ENCODE measurements around the gene PHF12.
"Not testable (repeated sequence)": the region's sequence is repeated elsewhere in the genome, so short reads cannot be mapped to it uniquely, and the experiment has no call there.

PHF12 gene

DNA sequence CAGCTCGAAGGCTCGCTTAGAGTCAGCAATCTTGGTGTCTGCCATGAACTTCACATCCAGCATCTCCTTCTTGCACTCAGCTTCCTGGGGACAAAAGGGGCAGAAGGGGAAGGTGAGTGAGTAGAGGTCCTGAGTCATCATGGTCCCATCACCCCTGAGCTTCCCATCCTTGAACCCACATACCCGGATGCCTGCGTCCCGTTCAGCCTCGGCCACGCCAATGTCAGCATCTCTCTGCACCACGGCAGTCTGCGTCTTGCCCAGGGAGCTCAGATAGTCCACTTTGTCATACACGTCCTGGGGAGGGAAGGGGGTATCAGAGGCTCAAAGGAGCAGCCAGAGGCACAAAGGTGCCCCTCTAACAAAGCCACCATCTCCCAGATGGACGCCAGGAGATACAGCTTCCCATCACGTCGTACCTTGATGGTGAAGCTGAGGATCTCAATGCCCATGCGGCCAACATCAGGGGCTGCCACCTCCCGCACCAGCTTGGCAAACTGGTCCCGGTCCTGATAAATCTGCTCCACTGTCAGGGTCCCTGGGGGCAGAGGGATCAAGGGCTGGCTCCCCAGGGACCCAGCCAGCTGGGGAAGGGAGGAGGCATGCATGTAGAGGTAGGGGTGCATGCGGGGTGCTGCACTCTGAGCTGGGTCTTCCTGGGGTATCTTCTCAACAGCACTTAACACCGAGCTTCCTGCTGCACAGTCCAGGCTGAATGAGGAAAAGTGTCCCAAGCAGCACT, 69.0 kb downstream of the PHF12 start:
- DNase-seq (ENCODE audit: low read depth): no peak

DNA sequence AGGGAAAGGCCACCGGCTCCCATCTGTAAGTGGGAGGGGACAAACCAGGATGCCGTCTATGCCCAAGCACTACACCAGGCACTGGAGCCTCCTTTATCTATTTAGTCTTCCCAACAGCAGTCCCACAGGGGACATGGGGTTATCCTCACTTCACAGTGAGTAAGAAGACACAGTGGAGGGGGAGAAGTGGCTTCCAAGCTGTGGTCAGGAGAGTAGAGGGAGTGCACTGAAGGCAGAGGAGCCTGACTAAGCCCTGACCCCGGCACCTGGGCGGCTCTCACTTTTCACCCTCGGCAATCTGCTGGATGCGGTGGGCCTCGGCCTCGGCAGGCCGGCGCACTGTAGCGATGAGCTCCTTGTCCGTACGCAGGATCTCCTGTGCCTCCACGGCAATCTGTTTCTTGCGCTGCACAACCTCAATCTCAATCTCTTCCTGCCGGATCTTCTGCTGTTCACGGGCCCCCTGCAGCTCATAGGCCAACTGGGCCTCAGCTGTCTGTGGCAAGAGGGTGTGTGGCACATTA, 69.7 kb downstream of the PHF12 start:
- no peak for DNase-seq (ENCODE audit: low read depth)

DNA sequence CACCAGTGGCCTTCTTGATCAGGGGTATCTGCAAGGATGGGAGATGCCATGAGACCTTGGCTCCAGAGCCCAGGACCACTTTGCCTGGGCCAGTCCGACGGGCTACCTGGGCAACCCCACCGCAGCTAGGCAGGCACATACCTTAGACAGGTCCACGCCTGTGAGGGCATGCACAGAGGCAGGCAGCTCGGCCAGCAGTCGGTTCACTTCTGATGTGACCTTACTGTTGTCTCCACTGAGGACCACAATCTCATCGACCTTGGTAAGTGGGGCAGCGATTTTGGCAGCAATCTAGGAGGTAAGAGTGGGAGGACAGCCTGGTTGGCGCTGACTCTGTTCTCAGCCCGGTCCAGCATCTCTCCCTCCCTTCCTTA, 70.8 kb downstream of the PHF12 start:
- no peak for DNase-seq (ENCODE audit: low read depth)

DNA sequence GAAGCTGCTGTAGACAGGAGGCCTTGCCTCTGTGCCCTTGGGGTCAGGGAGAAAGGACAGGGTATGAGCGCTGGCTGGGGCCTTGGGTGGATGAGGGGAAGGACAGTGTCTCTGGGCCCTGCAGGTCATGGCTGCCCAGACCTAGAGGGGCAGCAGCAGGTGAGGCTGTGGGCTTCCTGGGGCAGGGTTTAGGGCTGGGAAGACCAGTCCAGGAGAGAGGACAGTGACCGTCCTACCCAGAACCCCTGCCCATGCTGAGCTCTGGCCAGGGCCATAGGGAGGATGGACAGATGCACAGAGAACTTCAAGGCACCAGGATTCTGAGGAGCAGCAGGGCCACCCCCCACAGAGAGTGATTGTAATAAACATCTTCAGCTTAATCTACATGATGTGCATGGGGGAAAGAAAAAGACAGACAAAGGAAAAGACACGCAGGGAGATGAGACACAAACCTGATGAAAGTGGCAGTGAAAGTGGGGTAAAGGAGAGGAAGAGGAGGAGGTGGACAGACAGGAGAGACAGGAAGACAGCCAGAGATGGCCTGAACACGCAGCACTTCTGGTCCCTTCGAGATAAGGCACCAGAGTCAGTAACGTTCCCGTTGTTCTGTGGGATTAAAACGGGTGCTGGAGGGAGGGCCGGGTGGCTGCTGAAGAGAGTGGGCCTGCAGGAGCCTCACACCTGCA, 71.3 kb downstream of the PHF12 start:
- DNase-seq (ENCODE audit: low read depth): no peak

DNA sequence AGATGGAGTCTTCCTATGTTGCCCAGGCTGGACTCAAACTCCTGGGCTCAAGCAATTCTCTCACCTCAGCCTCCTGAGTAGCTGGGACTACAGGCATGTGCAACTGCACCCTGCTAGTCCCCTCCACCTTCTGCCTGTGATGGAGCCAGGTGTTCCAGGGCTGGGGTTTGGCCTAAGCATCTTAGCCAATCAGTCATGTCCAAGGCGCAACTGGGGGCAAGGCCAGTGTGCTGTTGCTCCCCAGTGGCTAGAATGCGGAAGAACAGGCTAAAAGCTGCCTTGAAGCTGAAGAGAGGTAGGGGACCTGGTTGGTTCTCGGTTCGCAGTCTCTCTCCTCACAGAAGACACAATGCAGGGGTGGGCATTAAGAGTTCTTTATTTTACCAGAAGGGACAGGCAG, 72.3 kb downstream of the PHF12 start:
- no peak for DNase-seq (ENCODE audit: low read depth)

DNA sequence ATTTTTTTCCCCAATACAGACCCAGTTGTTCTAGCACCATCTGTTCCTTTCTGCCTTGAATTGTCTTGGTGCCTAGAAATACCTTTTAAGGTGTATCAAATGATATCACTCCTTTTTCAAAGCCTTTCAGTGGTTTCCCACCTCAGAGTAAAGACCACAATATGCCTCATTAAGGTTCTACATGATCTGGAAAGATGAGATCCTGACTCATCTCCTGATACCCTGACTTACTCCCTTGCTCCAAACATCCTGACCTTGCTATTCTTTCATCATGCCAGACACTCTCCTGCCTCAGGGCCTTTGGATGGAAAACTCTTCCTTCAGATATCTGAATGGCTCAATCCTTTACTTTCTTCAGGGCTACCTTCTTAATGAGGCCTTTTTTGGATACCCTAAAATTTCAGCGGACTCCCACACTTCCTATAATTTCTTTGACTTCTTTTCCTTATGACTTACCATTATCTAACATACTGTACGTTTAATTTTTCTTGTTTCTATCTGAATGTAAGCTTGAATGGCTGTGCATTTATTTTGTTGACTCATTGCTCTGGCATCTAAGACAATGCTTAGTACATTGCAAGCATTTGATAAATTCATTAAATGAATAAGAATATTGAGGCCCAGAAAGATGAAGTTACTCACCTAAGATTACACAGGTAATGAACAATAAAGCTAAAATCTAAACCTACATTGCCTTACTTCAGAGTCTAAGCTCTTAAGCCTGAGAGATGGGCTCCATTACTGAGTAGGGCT, 73.0 kb downstream of the PHF12 start:
- DNase-seq (ENCODE audit: low read depth): no peak

DNA sequence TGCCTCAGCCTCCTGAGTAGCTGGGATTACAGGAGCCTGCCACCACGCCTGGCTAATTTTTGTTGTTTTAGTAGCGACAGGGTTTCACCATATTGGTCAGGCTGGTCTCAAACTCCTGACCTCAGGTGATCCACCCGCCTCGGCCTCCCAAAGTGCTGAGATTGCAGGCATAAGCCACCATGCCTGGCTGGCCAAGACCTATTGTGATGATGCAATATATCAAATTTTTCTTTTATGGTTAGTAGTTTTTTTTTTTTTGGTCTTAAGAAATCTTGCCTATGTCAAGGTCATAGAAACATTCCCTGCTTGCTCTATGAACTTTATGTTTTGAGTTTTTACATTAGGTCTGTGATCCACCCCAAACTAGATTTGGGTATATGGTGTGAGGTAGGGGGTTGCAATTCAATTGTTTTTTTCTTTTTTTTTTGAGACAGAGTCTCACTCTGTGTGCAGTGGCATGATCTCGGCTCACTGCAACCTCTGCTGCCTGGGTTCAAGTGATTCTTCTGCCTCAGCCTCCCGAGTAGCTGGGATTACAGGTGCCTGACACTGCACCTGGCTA, 74.1 kb downstream of the PHF12 start:
- not testable (repeated sequence) for DNase-seq (ENCODE audit: low read depth)

DNA sequence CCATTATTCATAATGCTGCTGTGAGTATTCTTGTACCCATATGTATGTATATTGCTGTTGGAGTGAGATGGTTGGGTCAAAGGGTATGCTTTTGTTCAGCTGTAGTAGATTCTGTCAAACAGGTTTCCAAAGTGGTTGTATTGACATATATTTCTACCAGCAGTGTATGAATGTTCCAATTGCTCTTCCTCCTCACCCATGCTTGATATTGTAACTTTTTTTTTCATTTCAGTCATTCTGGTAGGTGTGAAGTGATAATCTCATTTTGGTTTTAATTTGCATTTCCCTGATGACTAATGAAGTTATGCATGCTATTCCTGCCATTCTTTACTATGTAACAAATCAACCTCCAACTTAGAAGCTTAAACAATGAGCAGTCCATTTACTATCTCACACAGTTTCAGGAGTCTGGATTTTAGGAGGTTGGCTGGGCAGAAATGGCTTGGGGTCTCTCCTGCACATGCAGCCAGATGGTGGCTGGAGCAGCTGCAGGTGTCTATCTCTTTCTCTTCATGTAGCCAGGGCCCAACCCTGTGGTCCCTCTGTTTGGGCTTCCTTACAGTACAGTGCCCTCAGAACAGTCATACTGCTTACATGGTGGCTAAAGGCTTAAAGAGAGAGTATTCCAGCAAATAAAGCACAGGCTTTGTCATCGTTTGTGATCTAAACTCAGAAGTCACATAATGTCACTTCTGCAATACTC, 75.3 kb downstream of the PHF12 start:
- DNase-seq (ENCODE audit: low read depth): no peak

DNA sequence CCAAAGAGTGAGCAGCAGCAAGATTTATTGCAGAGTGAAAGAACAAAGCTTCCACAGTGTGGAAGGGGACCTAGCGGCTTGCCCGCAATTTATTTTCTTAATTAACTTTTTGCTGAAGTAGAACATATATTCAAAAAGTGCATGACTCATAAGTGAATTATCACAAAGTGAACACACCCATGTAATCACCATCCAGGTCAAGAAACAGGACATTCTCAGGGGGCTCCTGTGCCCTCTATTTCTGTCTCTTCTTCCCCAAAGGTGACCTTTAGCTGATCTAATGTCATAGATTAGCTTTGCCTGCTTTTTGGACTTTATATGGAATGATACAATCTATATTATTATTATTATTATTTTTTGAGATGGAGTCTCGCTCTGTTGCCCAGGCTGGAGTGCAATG, 76.6 kb downstream of the PHF12 start:
- no peak for DNase-seq (ENCODE audit: low read depth)

DNA sequence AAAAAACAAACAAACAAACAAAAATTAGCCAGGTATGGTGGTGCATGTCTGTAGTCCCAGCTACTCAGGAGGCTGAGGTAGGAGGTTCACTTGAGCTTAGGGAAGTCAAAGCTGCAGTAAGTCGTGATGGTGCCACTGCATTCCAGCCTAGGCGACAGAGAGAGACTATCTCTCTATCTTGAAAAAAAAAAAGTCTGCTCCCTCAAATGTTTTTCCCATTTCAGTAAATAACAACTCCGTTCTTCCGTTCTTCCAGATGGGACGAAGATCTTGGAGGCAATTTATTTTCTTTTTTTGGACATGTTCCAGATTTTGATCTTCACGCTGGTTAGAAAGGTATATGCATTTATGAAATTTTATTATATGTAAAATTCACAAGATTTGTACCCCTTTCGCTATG, 77.5 kb downstream of the PHF12 start:
- no peak for DNase-seq (ENCODE audit: low read depth)

DNA sequence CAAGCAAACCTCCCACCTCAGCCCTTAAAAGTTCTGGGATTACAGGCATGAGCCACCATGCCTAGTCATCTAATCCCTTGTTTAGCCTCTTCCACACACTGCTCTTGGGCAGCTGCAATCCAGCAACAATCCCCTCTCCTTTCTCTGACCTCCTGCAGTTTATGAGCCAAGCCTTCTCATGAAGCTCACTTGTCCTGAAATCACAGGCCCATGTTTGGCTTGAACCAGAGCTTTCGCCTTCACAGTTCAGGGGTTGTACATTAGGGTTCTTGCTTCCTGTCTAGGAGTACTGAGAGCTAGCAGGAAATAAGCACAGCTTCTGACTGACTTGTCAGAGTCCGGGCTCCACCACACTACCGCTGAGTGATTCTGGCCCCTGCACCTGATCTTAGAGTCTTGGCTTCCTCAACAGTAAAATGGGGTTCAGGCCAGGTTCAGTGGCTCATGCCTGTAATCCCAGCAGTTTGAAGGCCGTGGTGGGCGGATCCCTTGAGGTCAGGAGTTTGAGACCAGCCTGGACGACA, 80.2 kb downstream of the PHF12 start:
- DNase-seq (ENCODE audit: low read depth): peak; percentile 17

DNA sequence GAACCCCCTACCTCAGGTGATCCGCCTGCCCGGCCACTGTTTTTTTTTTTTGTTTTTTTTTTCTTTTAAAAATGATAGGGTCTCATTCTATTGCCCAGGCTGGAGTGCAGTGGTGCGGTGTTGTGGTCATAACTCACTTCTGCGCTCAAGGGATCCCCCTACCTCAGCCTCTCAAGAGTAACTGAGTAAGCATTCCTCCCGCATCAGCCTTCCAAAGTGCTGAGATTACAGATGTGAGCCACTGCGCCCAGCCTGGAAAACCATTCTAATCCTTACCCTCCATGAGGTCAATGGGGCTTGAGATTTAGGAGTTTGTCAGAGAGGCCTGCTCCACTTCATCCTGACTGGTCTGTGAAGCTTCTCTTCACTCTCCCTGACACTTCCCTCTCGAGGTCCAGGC, 84.0 kb downstream of the PHF12 start:
- DNase-seq (ENCODE audit: low read depth): no peak

DNA sequence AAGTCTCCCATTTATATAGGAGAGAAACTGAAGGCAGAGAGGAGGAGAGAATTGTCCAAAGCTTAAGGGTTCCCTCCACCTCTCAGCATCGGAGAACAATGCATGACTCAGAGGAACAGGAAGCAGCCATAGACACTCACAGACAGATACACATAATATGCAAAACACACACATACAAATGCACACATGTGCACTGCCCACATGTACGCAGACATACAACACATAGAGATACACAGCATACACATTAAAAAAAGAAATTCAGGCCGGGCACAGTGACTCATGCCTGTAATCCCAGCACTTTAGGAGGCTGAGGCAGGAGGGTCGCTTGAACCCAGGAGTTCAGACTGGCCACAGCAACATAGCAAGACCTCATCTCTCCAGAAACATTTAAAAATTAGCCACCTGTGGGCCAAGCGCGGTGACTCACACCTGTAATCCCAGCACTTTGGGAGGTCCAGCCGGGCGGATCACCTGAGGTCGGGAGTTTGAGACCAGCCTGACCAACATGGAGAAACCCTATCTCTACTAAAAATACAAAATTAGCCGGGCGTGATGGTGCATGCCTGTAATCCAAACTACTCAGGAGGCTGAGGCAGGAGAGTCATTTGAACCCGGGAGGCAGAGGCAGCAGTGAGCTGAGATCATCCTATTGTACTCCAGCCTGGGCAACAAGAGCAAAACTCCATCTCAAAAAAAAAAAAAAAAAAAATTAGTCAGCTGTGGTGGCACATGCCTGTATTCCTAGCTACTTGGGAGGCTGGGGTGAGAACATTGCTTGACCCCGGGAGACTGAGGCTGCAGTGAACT, 85.2 kb downstream of the PHF12 start:
- no peak for DNase-seq (ENCODE audit: low read depth)

DNA sequence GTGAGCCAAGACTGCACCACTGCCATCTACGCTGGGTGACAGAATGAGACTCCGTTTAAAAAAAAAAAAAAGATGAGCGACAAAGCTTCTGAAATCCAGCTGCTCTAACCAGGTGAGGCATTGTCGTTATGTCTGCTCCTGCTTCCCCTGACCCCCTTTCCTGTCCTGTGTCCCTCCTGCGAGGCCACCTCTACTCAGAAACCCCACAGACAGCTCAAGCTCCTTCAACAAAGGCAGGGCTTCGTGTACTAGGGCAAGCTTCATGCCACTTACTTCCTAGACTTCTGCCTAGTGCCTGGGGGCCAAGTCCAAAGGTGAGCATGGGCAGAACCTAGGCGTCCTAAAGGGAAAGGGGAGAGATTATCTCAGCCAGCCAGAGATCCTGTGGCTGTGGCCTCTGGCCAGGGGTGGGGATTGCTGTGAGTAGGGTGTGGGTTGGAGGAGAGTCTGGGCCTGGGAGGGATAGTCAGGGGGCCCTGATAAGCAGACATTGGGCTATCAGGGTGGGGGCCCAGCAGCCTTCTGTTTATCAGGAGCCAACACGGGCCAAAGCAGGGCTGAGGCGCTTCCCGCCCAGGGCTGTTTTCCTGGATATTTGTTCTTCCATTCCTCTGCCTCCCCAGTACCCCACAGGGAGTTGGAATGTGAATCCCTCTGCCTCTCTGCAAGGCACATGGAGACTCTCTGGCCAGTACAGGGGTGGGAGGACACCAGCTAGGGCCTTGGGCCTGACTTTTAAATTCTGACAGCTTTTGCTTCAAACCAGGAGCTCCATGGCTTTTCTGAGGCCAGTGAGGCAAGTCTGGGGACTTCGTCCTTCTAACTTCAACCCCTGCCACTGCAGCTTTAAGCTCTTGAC, 86.1 kb downstream of the PHF12 start:
- no peak for DNase-seq (ENCODE audit: low read depth)

DNA sequence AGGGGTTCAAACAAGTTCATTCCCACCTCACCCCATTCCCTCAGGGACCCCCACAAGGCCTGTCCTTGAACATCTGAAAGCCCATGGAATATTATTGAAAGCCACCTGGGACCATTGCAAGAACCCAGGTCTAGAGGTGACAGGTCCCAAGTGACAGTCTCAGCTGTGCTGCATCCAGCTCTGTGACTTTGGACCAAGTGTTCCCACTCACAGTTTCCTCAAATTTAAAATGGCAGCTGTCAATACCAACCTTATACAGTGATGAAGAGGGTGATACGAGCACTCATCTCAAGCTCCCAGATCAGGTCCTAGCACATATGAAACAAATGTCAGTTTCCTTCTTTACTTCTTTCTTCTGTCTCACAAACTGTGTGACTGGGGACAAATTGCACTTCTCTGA, 87.4 kb downstream of the PHF12 start:
- DNase-seq (ENCODE audit: low read depth): no peak

DNA sequence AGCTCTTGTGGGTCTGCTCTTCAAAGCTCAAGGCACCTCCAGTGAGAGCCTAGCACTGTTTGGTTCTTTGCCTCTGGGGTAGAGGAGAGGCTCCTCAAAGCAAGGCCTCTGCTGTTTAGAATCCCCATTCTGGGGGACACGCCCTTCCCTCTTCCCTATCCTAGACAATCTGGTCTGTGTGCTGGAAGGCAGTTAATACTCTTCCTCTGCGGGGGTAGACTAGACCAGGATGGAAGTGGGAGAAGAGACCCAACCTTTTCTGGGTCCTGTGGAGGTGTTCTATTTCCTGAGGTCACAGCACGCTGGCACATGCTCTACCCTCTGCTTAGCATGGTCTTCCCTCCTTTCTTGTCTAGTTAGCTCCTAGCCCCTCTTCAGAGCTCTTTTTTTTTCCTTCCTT, 88.8 kb downstream of the PHF12 start:
- DNase-seq (ENCODE audit: low read depth): no peak

DNA sequence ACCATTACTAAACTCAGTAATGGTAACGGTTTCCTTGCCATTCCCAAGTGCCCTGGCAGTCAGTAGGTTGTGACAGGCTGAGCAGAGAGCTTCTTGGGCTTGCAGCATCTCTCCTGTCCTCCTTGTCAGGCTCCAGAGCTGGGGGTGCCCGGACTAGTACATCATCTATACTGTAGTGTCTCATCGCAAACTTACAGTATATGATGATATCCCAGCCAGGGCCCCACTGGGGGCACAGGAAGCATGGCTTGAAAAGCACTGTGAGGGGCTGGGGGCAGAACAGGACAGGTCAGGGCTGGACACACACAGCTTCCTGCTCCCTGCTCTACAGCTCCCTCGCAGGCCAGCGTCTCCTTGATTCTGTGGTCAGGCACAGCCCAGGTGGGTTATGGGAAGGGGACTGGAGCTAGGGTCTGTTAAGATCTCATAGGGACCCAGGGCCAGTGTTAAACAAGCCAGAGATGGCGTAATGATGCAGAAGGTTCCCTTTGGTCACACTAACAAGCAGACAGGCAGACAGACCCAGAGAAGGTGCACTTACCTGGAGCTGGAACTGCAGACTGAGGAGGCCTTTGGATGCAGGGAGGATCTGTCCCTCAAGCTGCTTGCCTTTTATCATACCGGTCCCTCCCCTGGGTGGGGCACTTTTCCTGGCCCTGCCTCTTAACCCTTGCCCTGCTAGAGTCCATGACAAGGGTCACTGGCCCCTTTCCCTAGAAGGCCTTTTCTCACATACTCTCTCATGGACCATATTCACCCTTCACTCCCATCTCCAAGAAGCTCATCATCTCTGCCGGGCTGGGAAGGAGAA, 89.7 kb downstream of the PHF12 start:
- no peak for DNase-seq (ENCODE audit: low read depth)

DNA sequence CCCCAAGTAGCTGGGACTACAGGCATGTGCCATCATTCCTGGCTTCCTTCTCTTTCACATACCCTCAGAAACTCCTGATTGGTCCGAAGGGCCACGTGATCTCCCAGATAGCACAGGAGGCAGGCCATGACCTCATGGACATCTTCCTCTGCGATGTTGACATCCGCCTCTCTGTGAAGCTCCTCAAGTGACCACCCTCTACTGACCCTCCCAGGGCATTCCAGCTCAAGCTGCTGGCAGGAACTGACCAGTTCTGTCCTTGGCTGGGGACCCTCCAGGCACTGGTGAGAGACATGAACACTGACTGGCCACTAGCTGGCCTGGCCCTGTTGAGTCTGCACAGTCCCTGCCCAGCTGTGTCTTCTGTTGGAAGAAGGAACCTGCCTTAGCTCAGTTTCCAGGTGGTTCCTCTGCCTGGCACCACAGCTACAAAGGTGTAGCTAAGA, 90.9 kb downstream of the PHF12 start:
- DNase-seq (ENCODE audit: low read depth): no peak

DNA sequence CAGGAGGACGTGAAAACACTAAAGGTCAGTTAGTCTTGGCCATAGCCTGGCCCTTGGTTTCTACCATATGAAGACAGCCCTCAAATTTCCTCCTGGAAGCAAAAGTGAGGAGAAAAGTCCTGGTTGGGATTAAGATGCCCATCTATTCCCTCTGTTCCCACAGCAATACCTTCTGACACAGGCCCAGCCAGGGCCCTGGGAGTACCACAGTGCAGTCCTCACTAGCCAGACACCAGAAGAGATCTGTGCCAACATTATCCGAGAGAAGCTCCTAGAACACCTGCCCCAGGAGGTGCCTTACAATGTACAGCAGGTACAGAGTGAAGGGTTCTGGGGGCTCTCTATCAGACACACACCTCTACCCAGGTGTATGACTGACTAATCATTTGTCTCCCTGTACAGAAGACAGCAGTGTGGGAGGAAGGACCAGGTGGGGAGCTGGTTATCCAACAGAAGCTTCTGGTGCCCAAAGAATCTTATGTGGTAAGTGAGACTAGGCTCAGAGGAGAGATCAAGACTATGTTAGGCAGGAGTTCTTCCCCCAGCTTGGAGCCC, 92.4 kb downstream of the PHF12 start:
- DNase-seq (ENCODE audit: low read depth): no peak

All from activated T-cell treated with anti-CD3 and anti-CD28 coated beads for 1 hour (primary cell).